Left hindlimb (tissue), 1 donor: ENCODE measurements around the gene IL20RB.
"Not testable (repeated sequence)": the region's sequence is repeated elsewhere in the genome, so short reads cannot be mapped to it uniquely, and the experiment has no call there.

Experiments
- DNase-seq: peaks from one replicate; pipeline ENCODE4 v3.0.0-alpha.2; 2018

IL20RB gene

DNA sequence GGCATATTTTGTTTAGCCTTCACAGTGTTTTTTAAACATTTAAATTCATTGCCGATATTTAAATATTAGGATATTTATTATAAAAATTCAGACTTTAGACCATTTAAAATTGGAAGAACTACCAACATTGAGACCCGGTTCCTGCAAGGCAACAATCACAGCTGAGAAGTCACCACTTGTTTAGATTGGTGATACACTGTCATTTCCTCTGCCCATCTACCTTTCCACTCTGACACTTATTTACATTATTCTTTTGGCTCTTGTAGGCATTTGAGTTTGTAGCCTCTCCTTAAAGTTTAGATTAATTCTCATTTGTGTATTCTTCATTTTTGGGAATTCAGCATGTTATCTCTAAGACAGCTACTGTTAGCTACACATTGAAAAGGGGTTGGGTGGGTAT is 10.3 kb upstream of the IL20RB start:
- no peak for DNase-seq

DNA sequence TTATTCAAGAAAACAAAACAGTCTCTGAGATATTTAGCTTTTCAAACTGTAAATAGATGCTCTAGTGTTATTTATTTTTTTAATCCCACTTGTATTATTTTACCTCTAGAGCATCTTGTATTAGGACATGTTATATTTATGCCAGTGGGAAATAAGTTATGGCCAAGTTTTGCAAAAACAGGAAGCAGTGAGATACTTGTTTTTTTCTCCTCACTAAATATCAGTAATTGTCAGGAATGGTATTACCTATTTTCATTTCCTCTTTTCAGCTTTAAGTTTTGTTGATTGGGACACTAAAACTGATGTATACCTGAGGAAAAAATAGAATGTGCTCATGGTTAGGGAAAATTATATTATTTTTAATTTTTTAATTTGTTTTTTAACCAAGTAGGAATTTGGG is 8.6 kb upstream of the IL20RB start:
- DNase-seq, result no peak

DNA sequence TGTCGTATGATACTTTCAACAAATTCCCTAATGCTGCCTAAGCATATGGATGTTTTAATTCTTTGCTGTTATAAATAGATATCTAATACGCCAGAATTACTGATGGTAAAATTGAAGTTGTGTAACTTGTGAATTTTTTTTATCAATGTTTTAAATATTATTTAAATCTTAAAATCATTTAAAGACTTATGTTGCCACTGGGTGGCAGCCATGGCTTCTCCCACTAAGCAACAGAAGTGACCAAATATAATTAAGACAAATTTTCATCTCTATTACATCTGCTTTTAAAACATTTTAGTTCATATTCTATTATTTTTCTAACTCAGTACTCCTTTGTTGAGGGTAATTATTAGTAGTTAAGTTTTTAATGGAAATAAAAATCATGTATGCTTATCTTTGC is 8.1 kb upstream of the IL20RB start:
- no peak for DNase-seq

DNA sequence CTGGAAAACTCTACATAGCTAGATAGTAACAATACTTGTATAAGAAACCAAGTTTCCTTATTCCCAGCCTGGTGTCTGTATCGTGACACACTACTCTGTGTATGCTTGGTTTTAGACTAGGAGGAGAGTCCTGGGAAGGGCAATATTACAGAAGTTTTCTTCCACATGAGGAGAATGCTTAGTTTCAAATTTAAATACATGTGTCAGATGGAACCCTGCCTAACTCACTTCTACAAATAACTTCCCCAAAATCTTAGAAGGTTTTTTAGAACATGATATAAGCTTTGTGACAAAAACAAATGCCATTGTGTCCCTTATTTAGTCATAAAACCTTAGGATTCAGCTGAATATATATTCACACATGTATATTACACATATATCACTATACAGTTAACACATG is 7.2 kb upstream of the IL20RB start:
- DNase-seq, result no peak

DNA sequence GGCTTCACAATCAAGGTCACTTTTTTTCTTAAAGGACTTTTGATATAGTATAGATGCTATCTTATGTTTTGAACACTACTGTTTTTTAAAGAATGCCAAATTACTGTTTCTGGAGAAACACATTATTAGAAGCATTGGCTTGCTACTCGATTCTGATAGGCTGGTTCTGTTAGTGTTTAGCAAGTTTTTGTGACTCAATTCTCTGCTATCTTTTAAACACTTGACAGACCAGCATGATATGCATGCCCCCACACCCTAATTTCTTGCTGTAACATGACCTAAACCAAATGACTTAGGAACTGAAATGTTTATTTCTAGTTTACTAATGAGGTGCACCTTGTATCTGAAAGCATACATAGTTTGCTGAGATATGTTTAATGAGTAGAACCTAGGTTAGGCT is 5.5 kb upstream of the IL20RB start:
- no peak for DNase-seq

DNA sequence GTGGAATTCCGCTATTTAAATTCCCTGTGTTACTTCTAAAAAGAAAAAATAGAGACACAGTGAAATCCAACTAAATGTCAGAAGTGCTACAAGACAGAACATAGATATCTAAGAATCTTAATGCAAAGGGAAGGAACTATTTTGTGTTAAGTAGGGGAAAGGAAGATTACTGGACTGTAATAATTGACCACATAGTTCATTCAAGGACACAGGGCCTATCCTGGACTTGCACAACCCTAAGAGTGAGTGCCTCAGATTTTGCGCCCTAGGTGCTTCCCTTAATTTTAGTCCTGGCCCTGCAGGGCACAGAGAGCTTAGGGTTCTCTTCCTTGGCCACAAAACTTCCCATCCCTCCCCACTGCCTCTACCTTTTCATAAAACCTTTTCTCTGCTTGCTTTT is 3.5 kb upstream of the IL20RB start:
- DNase-seq, result no peak

DNA sequence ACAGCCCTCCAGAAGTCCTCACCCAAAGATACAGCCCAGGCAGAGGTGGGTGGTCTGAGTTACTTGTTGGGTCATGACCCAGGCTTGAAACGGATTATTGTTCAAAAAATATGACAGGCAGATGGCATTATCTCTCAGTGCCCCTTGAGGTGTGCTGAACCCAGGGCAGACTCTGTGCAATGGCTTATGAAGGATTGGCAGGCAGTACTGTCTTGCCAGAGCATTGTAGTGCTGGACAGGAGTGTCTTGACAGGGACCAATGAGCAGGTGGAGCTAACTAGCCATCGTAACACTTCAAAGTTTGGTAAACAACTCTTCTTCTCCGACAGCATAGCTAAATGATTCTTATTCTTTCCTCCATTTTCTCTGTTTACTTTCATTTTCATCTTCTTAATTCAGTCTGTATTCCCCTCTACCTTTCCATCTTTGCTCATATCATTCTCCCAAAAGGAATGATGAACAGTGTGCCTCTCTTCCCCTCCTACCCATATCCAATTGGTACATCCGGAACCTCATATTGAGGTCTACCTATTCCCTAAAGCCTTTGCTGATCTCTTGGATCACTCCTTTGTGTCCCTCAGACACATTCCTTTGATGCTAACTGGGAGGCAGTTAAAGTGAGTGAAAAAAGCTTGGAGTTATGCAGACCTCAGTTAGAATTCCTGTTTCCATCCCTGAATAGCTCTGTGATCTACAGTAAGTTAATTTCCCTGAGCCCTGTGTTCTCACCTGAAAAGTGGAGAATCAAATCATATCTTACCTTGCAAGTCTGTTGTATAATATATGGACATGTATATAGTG is 2.6 kb upstream of the IL20RB start:
- no peak for DNase-seq

DNA sequence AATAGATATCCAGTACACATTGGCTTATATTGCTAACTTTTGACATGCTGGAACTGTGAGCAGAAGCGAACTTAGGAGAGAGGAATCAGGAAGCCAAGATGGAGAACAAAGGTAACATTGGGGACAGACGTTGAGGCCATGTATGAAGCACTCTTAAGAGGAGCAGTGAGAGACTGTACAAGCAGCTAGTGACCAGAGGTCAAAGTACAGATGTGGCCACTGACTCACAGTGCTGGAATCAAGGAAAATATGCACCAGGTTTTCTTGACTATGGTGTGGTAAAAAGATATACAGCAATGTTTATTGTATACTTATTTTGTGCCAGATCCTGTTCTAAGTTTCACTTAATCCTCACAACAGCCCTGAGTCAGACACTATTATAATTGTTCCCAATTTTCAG is 2.0 kb upstream of the IL20RB start:
- no peak for DNase-seq

DNA sequence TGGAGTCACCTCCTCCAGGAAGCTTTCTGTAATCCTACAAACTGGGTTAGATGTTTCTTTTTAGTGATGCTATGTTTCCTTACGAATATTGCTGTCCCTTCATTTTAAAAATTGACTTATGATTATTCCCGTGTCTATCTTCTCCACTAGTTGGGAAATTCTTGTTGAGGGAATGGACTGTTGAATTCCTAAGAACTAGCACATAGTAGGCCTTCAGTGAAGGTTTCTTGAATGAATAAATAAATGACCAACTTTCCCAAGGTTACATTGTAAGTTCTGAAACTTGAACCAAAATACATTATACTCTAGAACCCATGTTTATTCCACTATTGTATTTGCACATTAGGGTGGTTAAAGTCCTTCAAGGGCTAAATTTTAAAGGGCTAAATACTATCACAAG is 812 bp upstream of the IL20RB start:
- no peak for DNase-seq

DNA sequence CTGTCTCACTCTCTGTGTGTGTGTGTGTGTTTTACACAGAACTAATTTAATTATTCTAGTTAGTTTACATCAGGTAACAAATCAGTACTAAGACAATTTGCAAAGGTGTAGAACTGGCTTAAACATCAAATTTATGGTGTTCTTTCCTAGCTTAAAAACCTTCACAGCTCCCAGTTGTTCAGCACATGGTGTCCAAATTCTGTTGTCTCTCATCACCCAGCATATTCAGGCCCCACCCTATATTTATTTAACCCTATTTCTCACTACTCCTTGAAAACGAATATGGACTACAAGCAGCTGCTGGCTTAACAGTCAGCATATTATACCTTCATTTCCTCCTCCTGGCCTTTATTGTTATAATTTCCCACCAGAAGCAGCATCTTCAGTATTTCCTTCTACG is 1.2 kb downstream of the IL20RB start:
- no peak for DNase-seq

DNA sequence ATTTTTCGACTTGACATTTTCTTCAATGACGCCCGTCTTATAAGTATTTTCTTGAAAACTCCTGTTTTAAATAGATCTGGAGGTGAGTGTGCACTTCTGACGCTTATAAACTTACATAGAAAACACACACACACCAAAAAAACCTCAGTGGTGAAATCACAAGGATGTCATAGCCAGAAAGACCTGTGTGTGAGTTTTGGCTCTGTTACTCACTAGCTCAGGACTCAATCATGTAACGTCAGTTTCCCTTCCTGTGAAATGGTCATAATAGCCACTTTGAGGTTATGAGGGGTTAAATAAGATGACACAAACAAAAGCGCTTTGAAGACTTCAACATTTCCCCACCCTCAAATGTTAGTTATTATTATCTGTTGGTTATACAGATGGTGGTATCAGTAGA is 1.8 kb downstream of the IL20RB start:
- no peak for DNase-seq

DNA sequence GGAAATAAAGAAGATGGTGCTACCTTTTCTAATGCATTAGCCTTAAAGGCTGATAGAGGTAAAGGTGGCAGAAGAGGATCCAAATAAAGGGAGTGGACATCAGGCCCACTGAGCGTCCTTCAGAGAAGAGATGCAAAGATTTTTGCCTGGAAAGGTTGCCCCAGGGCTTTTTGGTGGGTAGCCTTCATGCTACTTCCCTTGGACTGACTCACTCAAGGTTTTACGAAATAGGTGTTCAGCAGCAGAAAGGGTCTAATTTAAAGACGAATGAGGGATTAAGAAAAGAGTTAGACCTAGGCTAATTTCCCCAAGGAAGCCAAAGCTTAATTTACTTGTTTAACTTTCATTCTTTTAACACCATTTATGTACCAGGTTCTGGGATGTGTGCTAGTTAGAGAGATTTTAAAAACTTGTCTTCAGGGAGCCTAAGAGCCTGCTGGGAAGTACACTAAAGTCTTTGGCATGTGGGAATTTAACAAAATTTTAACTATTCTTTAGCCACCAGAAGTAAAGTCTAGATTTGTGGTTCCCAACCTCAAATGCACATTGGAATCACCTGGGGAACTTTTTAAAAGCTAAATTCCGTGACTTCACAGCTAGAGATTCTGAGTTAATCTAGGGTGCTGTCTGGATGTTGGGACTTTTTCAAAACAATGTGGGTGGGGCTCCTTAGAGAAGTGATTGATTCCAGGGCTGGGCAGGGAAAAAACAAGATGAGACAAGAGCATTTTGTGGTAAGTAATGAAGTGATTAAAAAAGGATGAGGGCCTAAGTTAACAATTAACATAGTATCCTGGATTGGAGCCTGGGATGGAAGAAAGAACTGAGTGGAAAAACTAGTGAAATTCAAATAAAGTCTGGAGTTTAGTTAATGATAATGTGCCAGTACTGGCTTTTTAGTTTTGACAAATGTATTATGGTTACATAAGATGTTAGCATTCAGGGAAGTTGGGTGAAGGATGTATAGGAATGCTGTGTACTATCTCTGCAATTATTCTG is 3.4 kb downstream of the IL20RB start:
- no peak for DNase-seq

DNA sequence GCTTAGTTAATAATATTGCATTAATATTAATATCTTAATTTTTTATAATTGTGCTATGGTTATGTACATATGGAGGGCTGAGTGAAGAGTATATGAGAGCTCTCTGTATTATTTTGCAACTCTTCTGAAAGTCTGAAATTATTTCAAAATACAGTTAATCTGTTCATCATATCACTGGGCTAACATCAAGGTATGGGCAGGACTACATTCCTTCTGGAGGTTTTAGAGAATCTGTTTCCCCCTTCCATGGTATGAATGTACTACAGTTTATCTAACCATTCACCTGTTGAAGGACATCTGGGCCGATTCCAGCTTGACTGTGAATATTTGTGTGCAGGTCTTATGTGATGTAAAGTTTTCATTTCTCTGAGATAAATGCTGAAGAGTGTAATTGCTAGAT is 5.1 kb downstream of the IL20RB start:
- no peak for DNase-seq

DNA sequence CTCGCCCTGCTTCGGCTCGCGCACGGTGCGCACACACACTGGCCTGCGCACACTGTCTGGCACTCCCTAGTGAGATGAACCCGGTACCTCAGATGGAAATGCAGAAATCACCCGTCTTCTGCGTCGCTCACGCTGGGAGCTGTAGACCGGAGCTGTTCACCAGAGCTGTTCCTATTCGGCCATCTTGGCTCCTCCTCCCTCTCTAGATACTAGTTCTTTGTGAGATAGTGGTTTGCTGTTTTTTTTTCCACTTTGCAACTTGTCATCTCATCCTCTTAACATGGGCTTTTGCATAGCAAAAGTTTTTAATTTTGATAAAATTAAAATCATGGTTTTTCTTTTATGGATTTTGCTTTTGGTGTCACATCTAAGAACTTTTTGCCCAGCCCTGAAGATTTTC is 11.8 kb downstream of the IL20RB start:
- DNase-seq, result not testable (repeated sequence)

DNA sequence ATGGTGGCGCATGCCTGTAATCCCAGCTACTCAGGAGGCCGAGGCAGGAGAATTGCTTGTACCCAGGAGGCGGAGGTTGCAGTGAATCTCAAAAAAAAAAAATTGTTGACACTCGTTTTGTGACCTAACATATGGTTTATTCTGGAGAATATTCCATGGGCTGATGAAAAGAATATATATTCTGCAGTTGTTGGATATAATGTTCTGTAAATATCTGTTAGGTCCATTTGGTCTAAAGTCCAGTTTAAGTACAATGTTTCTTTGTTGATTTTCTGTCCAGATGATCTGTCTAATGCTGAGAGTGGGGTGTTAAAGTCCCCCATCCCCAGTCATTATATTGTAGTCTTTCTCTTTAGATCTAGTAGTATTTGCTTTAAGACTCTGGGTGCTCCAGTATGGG is 15.6 kb downstream of the IL20RB start:
- no peak for DNase-seq

DNA sequence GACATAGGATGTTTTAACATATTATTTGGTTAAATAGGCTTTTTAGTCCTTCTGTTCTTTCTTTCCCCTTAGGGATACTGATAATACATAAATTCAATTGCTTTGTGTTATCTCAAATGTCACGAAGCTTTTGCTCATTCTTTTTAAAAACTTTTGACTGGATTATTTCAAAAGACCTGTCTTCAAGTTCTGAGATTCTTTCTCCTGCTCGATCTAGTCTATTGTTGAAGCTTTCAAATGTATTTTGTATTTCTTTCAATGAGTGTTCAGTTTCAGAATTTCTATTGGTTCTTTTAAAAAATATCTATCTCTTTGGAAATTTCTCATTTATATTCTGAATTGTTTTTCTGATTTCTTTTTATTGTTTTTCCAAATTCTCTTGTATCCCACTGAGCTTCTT is 16.9 kb downstream of the IL20RB start:
- DNase-seq, result no peak

DNA sequence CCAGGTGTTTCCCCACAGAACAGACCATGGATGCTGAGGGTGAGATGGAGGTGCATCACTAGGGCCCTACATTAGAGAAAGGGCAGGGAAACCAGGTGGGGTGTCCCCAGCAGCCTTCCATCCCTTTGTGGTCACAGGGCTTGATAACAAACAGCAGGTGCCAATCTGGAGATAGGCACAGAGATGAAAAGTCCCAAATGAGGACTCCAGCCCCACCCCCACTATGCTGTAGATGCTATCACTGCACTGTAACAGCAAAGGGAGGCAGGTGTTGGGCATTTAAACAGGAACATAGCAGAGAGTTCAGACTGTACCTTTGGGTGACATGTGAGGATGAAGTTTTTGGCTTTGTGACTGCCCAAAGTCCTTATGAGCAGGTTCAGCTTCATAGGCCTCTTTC is 21.4 kb downstream of the IL20RB start:
- no peak for DNase-seq

DNA sequence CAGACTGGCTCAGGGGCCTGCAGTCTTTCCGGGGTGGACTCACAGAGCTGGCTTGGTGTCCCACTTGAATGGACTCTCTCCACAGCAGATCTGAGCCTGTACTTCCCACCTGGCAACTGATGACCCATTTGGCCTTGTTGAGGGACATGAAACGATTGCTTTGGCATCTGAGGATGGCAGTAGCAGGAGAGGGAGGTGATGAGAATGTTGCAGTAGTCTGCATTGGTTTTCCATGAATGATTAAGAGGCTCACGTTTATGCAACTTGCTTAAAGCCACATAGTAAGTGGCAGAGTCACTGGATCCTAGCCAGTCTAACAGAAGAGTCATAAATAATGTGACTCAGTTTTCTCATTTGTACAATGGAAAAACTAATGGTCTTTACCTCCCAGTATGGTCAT is 21.9 kb downstream of the IL20RB start:
- DNase-seq, result no peak

DNA sequence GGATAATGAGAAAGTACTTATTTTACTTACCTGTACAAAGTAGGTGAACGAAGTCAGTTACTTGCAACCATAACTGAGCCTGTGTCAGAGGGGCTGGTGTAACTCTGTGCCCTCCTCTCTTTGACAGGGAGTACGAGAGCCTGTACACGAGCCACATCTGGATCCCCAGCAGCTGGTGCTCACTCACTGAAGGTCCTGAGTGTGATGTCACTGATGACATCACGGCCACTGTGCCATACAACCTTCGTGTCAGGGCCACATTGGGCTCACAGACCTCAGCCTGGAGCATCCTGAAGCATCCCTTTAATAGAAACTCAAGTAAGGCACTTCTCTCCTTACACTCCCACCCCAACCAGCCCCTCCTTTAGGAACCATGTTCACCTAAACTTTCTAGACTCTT is 24.2 kb downstream of the IL20RB start:
- DNase-seq, result no peak

DNA sequence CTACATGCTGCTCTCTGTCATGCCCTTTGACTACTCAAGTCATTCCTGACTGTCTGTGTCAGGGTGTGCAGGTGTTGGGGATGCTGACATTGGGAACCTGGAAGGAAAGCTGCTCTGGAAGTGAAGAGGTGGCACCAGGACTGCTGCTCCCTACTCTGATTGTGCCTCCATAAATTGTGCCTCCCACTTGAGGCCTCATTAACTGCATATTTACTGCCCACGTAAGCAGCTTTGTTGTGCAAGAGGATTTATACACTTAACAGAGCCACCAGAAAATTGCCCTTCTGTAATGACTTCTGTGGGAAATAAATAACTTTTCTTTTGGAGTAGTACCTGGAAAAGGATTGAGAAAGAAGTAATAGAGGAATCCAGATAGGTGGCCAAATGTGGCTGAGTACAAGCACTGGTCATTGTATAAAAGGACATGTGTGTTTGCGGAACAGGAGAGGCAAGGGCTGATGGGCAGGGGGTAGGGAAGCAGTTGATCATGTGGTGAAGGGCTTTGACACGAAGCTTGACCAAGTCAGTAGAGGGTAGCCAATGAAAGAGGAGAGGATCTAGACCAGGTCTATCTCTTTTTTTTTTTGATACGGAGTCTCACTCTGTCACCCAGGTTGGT is 24.8 kb downstream of the IL20RB start:
- DNase-seq, result no peak

DNA sequence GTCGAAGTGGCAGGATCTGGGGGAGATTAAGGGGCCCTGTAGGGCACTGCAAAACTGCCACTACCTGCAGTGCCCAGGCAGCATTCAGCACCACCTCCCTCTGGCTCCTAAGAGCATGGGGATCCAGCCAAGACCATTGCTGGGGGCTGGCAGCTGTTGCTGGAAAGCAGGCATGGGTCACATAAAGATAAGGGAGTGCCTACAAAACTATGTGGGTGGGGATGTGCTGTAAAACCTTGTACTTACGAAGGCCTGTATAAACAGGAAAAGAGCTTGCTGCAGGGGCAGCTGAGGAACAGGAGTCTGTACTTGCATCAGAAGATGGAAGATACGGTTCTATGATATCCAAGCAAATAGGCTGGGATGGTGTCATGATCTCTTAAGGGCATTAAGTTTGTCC is 27.1 kb downstream of the IL20RB start:
- DNase-seq, result no peak

DNA sequence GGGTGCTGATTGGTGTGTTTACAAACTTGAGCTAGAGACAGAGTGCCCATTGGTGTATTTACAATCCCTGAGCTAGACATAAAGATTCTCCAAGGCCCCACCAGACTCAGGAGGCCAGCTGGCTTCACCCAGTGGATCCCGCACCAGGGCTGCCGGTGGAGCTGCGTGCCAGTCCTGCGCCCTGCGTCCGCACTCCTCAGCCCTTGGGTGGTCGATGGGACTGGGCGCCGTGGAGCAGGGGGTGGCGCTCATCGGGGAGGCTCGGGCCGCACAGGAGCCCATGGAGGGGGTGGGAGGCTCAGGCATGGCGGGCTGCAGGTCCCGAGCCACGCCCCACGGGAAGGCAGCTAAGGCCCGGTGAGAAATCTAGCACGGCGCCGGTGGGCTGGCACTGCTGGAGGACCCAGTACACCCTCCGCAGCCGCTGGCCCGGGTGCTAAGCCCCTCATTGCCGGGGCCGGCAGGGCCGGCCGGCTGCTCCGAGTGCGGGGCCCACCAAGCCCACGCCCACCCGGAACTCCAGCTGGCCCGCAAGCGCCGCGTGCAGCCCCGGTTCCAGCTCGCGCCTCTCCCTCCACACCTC is 29.7 kb downstream of the IL20RB start:
- not testable (repeated sequence) for DNase-seq

DNA sequence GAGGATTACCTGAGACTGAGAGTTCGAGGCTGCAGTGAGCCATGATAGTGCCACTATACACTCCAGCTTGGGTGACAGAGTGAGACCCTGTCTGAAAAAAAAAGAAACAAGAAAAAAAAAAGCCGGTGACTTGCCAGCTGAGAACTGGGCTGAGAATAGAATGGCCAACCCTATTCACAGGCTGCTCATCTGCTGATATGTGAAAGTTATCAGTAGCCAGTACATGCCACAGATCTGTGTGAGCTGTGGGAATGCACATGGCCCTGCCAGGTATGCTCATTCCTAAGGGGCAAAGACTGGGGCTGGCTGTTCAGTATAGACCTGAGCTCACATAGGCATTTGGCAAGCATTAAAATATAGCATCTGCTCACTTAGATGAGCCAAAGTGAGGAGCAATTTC is 30.9 kb downstream of the IL20RB start:
- DNase-seq, result no peak
